Caki2 (cell line): ENCODE results near the gene WNT3A. TPM values are rescaled to one million over a fixed set of nuclear protein-coding genes. Genes with fewer than 3 reads are reported as not detected.

Source experiments
- DNase-seq: peaks from one replicate; pipeline ENCODE4 v3.0.0-alpha.2; 2015; ENCODE audit warnings: low read depth
- in situ Hi-C: cut with HindIII; loops from 2 replicates; pipeline ENCODE4 v1.10.0; 2016; ENCODE audit warnings: low sequenced_read_pairs, low pct_unique_long_range_greater_than_20kb, mixed read lengths
- total RNA-seq: library from RNA; depleted of rRNA; stranded (reverse); fragments of >200 nt; shearing (Covaris generic); gene quantifications from 2 replicates; pipeline ENCODE4 v1.2.3, GENCODE V29; 2014; ENCODE audit warnings: low replicate concordance

Gene WNT3A
- total RNA-seq, 1 experiment from 2014 or later, result not detected

DNA sequence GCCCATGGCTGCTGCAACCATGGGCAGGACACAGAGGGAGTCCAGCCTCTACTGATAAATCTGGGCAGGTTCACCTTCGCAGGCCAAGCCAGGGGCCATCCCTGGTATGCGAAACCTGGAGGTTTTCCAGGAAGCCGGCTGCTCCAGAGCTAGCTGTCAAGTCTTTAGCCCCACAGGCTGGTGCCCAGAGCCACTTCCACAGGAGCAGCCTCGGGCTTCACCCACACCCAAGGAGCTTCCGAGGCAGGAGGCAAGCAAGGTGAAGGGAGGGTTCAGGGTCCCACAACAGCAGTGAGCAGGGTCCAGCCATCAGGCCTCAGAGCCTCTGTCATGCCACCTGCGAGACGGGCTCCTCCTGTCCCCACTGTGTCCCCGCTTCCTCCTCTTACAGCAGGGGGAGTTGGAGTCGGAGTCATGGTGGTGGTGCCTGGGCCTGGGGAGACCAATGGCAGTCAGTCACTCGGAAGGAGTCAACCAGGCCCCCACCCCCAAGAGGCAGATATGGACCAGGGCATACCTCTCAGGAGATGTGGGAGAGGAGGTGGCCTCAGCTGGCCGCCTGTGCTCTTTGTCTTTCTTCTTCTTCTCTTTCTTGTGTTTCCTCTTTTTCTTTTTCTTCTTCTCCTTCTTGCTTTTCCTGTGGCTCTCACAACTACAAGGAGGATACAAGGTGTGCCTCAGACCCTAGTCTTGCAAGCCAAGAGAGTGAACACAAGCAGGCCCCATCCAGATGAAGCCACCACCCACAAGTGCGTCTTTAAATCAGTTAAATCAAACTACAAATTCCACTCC lies 94.2 kb downstream of the WNT3A start:
- no peak for DNase-seq
- in situ Hi-C loops, result no loop called here

DNA sequence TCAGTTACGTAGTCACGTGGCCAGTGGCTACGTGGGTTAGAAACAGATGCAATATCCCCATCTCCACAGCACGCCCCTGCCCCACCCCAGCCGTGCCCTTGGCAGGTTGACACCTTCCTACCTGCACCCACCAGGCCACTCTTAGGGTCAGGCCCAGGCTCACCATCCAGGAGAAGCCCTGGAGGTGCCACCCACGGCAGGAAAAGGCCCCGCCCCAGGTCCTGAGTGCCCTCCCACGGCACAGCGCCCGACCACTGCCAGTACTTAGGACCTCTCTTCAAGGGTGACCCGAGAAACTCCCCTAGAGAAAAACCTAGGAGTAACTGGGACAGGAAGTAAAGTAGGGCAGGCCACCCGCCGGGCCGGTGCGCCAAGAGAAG lies 94.8 kb downstream of the WNT3A start:
- in situ Hi-C loops, result no loop called here

DNA sequence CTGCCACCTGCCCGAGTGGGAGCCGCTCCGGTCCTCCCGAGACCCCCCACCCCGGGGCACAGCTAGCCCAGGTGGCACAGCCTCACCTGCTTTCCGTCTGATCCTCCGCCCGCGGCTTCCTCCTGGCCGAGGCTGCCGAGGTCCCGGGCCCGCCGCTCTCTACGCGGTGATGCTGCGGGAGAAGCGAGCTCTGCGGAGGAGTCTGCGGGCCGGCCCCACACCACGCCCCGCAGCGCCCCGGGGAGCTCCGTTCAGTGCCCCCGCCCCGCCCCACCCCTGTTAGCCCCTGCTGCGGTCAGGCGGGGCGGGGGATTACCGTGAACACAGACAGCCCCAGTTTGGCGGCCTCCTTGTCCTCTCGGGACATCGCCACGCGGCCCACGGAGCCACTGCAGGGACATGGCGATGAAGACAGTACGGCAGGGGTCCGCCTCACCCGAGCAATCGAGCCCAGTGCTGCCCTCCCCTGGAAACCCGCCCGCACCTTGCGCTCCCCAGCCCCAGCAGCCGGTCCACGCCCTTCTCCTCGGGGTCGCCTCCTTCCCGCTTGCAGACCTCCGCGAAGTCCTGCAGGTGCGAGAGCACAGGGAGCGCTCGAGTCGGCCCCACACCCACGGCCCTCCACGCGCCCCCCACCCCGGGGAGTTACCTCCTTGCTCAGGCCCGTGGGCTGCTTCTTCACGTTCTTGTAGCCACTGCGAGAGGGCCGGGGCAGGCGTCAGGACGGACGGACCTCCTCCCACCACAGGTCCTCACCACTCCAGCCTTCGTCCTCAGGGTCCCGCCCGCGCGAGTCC lies 95.4 kb downstream of the WNT3A start:
- in situ Hi-C loops, result no loop called here
- peak; percentile 38 for DNase-seq

More for the DNA sequence above, 94.8 kb downstream of the WNT3A start:
- no peak for DNase-seq

DNA sequence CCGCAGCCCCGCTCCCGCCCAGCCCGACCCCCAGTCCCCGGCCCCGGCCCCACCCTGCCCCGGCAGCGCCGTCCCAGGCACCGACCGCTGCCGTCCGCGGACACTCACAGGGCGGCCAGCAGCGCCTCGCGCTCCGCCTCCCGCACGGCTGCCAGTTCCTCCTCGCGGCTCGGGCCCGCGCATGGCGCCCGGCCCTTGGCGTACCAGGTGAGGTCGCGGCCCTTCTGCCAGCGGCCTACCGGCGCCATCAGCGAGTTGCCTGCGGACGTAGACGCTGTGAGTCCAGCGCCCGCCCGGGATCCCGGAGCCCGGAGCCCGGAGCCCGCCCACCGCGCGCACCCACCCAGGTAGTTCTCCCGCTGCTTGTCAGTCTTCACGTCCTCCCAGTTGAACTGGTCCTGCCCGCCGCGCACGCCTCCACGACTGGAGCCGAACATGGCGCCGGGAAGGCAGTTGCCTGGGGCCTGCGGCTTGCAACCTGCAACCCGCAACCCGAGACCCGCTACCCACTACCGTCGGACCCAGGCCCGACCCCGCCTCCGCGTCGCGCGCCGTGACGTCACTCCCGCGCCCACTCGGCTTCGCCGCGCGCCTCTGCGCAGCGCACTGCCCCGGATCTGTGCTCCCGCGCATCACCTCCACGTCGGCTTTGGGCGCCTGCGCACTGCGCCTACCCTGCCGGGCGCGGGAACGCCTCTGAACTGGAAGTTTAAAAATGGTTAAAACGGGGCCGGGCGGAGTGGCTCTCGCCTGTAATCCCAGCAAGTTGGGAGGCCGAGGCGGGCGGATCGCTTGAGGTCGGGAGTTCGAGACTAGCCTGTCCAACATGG lies 96.2 kb downstream of the WNT3A start, which contains the start of gene C1orf35:
Gene C1orf35 (minus strand): TSS at position 535 of the 830 bp plus-strand sequence. CDS start 98 bp downstream, at position 437.
- peak; percentile 89 for DNase-seq
- in situ Hi-C loops, result no loop called here

DNA sequence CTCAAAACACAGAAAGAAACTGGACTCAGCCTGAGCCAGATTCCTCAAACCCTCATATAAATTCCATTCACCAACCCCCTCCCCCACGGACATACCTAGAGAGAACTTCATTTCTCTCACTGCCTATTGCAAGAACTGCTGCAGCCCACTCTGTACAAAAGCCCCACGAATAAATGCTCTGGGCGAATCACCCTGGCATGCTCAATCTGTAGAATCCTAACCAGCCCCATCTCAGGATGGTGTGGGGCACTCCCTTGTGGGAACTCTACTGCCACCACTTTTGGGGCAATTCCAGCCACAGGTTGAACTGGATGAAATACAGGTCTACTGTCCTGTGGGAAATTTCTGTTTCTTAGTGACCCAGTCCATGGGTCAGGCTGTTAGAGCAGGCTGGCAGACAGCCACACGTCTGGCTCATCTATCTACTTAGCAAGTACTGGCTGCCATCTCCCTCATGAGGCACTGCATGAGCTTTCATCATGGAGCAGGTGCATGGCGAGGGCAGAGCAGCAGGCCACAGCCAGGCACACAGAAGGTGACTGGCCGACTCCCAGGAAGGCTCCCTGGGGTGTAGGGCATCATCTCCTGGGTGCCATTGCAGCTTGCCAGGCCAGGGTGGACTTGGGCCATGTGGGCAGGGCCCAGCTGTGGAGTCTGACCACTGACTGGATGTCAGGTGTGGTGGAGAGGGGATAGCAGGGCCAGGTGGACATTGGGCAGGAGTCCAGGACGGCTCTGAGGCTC lies 97.9 kb downstream of the WNT3A start:
- in situ Hi-C loops, result no loop called here
- no peak for DNase-seq

DNA sequence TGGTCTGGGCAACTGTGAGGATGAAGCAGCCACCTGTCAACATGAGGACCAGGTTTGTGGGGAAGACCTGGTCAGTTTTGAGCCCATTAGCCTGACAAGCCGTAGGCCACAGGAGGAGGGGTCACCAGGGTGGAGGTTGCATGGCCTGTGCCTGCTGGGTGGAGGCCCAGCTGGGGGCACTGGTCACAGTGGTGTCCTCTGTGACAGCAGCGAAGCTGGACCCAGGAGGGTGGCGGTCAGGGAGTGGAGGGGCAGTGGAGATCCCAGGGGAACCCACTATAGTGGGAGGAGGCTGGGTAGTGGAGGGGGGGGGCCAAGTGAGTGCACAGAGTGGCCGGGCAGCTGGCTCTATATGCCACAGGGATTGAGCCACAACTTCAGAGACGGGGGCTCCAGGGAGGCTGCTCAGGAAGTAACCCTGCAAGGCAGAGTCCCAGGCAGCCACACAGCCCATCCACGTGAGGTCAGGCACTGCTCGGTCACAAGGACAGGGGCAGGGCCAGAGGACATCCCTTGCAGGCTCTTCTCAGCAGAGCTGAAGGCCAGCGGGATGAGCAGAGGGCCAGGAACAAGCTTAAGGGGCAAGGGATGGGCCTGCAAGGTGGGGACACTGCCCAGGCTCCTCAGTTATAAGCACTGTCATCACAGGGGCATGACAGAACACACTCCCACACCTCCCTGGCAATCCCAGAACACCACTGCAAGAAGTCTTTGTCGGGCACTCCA lies 98.6 kb downstream of the WNT3A start:
- in situ Hi-C loops, result no loop called here
- no peak for DNase-seq

DNA sequence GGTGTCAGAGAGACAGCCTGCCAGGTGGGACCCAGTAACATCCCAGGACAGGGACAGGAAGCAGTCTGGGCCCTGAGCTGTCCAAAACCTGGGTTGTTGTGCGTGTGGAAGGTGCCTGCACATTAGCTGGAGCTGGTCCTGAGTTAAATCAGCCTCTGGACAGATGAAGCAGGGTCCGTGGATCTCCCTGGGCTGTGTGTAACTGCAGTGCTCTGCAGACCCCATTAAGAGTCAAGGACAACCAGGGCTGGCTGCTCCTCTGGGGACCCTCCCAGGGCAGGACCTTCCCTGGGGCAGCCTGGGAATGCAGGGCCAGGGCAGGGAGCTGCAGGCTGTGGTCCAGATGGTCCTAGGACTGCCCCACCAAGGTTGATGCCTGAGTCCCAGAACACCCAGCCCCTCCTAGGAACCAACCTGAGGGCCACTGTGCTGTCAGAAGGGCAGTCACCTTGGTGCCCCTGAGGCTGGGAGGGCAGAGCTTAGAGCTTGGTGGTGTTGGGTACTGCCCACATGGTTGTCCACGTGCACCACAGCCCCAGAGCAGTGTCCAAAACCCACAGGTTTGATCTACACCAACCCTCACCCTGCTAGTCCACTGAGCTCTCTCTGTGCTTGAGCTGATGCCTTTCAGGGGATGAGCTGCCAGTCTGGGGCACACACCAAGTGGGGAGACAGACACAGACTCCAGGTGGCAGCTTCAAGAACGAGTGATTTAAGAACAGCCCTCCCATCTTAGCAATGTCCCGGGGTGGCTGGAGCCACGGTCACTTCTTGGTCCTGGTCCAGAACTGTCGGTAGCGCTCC lies 99.4 kb downstream of the WNT3A start:
- in situ Hi-C loops, result no loop called here
- DNase-seq, result no peak

DNA sequence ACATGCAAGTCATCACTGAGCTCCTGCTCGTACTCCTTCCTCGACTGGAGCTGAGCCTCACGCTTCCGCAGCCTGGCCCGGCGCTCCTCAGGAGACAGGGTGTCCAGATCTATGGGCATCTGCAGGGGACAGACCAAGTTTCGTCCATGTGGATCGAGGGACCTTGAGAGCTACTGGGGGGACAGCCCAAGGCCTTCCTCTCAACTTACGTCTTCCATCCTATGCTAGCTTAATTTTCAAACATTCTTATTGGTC lies 99.9 kb downstream of the WNT3A start:
- in situ Hi-C loops, result no loop called here
- no peak for DNase-seq

DNA sequence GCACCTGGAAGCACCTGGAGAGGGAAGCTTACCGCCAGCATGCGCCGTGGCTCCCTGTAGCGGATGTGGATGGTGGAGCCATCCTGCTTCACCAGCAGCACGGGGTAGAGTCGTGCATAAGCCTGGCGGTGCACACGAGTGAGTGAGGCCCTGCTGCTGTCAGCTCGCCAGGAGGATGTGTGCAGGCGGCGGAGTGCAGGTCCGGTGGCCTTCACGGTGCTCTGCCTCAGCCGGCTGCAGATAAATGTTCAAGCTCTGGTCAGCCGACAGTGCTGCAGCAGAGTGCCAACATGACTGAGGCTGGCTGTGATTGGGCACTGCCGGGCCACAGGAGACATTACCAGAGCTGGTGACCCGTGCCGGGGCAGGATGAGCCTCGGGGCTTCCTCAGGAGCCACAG lies 100.8 kb downstream of the WNT3A start:
- DNase-seq, result no peak
- in situ Hi-C loops, result no loop called here

DNA sequence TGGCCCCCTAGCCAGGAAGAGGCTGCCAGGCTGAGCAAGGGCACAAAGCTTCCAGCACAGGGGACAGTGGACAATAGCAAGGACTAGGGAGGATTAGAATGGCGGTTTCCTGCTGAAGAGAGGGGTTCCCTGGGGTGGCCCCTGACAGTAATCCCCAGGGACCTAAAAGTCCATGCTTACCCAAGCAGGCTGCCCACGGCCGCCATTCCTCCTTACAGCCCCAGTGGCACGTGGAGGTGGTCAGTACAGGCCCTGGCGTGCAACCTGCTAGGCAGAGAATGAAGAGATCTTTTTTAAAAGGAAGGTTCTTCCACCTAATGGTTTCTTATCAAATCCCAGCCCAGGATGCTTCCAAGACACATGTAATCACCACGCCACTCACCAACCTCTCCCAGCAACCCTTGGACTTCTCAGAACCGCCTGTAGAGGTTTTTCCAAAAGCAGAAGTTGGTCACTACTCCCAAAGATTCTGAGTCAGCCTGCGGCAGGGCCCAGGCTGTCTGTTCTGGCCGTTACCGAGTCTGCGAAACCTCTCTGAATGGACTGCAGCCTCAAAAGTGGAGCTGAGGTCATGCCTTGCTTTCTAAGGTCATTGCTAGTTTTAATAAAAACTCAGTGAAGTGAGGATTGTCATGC lies 101.4 kb downstream of the WNT3A start:
- in situ Hi-C loops, result no loop called here
- no peak for DNase-seq

DNA sequence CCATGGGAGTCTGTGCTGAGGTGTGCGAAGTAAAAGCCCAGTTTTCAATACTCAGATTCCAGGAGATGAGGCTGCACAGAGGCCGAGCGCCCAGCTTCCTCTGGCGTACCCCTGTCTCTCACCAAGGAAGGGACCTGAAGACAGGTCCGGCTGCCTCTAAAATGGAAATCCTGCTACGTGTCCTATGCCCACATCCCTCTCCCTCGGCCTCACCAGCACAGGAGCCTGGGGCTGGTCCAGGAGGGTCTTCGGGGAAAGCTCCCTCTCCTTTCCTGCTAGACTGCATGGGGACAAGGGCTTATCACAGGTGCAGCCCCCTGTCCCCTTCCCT lies 101.9 kb downstream of the WNT3A start:
- in situ Hi-C loops, result no loop called here
- no peak for DNase-seq

DNA sequence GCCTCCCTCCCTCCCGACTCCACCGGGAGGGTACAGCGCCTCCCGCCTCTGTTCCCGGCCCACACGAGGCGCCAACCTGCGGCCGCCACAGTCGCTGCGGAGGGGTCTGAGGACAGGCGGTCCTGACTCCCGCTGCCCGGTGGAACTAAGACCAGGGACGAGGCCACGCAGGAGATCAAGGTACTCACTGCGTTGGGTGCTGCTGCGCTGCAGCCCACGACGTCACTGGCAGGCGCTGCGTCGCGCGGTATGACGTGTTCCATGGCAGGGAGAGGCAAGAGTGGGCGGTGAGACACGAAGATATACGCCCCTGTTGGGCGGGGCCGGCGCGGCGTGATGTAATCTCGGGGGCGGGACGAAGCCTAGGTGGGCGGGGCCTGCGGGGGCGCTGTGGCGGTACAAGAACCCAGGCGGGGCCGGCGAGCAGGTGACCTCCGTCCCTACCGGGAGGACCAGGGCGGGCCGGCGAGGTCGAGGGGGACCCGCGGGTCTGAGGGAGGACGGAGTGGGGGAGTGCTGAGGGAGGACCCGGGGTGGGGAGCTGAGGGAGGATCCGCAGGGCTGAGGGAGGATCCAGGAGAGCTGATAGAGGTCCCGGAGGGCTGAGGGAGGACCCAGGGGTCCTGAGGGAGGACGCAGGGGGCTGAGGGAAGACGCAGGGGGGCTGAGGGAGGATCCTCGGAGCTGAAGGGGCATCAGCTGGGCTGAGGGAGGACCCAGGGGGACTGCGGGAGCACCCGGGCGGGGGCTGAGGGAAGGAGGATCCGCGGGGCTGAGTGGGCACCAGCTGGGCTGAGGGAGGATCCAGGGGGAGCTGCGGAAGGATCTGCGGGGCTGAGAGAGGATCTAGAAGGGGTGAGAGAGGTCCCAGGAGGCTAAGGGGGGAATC lies 102.5 kb downstream of the WNT3A start, which contains the start of gene MRPL55:
Gene MRPL55 (minus strand): TSS at position 227 of the 889 bp plus-strand sequence. CDS start 1,039 bp downstream, outside the sequence.
- DNase-seq, result peak; percentile 86
- in situ Hi-C loops, result no loop called here

DNA sequence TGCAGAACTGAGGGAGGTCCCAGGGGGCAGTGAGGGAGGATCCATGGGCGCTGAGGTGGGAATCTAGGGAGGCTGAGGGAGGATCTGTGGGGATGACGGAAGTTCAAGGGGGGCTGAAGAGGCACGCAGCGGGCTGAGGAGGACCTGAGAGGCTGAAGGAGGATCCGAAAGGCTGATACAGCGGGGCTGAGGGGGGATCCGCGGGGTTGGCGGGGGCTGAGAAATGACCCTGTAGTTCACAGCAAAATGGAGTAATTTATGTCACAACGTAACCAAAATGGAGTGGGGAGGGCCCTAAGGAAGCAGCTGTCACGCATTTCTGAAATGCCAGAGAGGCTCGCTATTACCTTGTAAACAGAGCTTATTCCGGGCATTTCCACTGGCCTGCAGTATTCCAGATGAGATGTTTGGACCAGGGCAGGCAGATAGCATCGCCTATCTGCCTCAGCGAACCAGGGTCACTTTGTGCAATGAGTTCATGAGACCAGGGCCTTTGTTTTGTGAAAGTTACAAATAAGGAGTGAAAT lies 103.2 kb downstream of the WNT3A start:
- no peak for DNase-seq
- in situ Hi-C loops, result no loop called here

DNA sequence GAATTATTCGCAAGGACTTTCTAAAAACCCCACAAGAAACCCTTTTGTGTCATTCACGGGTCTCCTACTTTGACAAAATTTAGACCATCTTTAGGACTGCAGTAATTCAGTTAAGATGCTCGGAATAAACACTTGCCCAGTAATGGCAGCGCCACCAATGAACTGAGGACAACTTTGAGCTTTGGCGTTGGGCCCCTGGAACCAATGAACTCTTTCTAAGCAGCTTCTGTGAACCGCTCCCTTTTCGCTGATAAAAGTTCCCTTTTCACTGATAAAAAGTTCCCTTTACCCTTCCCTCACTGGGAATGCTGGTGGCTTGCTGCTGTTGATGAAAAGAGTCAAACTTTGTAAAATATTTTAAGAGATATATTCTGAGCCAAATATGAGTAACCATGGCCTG lies 103.8 kb downstream of the WNT3A start:
- in situ Hi-C loops, result no loop called here
- no peak for DNase-seq
